ENCODE data around the gene MCF2L.
A peak's percentile ranks its signal among the peaks of the same experiment; 100 is the strongest.

MCF2L gene

GRCh38 chr13:112968380-112968909 is 569 bp upstream of the MCF2L start:
- Histone ChIP-seq H3K27me3 (ENCODE audit: control insufficient read depth, insufficient read depth, low read length) (peaks cover 20% of the 10 kb centered on the region), H3K9me3 (ENCODE audit: control insufficient read depth, low read depth, low read length) (no peaks in the 10 kb centered on the region), H3K27ac (ENCODE audit: low read length) (no peak overlapping the region), H3K4me3 (ENCODE audit: low read length) (peak overlapping the region; percentile 63), H3K9ac (ENCODE audit: low read length) (no peak overlapping the region), H3K4me1 (ENCODE audit: control insufficient read depth, low read depth, low read length) (peaks cover 5% of the 10 kb centered on the region), H3K36me3 (ENCODE audit: control insufficient read depth, low read depth, low read length) (no peaks in the 10 kb centered on the region)

DNA sequence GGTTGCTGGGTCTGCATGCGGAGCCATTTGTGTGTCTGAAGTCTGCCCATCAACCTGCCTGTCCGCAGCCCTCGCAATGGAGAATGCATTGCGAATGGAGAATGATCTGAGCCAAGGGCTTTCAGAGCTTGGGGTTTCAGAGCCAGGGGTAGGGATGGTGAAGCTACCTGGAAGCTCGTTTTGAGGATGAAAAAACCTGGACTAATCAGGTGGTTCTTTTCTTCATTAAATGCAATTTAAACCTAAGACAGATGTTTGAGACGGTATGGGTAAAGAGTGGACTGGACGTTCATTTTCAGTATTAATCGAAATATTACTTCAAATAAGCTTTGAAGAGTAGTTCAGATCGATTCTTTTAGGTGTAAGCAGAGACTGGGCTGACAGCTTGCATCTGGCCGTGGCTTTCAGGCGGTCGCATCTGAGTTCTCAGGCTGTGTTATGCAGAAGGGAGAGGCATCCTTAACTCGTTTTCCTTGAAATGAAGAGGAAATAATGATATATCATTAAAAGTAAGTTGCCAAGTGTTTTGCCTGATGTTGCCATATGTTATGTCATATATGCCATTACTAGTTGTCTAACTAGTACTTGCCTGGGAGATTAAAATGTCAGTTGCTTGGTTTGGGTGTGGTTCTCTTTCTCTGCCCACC is 801 bp downstream of the MCF2L start:
- peaks cover 5% of the 10 kb centered on the region for H3K4me1 ChIP-seq (ENCODE audit: control insufficient read depth, low read depth, low read length)
- H3K9ac ChIP-seq (ENCODE audit: low read length), result no peak overlapping the region
- H3K36me3 ChIP-seq (ENCODE audit: control insufficient read depth, low read depth, low read length), result no peaks in the 10 kb centered on the region
- H3K4me3 ChIP-seq (ENCODE audit: low read length), result peak overlapping the region; percentile 63
- no peaks in the 10 kb centered on the region for H3K9me3 ChIP-seq (ENCODE audit: control insufficient read depth, low read depth, low read length)
- peaks cover 20% of the 10 kb centered on the region for H3K27me3 ChIP-seq (ENCODE audit: control insufficient read depth, insufficient read depth, low read length)
- H3K27ac ChIP-seq (ENCODE audit: low read length), result no peak overlapping the region

DNA sequence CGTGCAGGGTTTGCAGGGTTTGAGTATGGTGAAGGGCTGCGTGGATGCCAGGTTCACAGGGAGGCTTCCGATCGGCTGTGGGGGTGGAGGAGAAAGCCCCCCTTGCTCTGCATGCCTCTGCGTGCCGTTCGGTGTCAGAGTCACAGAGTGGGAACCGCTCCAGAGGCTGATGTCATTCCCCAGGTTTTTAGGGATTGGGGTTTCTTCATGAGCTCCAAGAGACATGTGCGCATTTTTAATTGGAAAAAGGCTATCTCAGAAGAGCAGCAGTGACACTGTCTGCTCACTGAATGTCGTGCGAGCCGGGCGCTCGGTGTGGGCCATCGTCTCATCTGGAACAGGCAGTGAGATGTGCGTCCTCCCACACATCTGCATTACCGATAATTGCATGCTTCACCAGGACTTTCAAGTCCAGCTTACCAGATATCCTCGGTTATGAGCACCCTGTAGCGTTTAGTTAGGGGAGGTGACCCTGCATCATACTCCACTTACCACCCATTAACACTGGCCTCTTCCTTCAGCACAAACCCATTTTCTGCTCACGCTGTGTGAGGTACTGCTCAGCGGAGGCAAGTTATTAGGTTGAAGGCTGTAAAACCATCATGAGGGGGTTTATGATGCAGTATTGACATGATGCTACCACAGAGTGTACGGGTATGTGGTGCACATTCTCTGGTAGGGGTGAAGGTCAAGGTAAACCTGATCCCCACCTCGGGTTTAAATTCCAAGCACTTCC is 1.7 kb downstream of the MCF2L start:
- Histone ChIP-seq H3K36me3 (ENCODE audit: control insufficient read depth, low read depth, low read length) (no peaks in the 10 kb centered on the region), H3K27ac (ENCODE audit: low read length) (no peak overlapping the region), H3K27me3 (ENCODE audit: control insufficient read depth, insufficient read depth, low read length) (peaks cover 20% of the 10 kb centered on the region), H3K4me1 (ENCODE audit: control insufficient read depth, low read depth, low read length) (peaks cover 5% of the 10 kb centered on the region), H3K4me3 (ENCODE audit: low read length) (no peak overlapping the region), H3K9me3 (ENCODE audit: control insufficient read depth, low read depth, low read length) (no peaks in the 10 kb centered on the region), H3K9ac (ENCODE audit: low read length) (no peak overlapping the region)

DNA sequence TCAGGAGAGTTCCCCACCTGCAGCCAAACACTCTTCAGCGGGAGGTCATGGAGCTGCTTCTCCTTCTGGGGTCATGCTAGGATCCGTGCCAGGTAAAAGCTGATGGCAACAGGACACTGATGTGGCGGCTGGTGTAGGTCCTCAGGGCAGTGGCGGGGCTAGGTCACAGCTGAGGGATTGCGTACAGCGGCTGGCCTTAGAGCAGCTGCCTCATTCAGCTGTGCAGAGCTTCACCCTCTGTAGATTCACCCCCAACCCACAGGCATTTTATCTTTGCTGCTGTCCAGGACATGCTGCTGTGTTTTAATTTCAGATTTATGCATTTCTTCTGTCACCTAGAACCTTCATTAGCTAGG is 2.3 kb downstream of the MCF2L start:
- Histone ChIP-seq H3K27ac (ENCODE audit: low read length) (no peak overlapping the region), H3K4me1 (ENCODE audit: control insufficient read depth, low read depth, low read length) (peaks cover 5% of the 10 kb centered on the region), H3K9me3 (ENCODE audit: control insufficient read depth, low read depth, low read length) (no peaks in the 10 kb centered on the region), H3K4me3 (ENCODE audit: low read length) (no peak overlapping the region), H3K9ac (ENCODE audit: low read length) (no peak overlapping the region), H3K36me3 (ENCODE audit: control insufficient read depth, low read depth, low read length) (no peaks in the 10 kb centered on the region), H3K27me3 (ENCODE audit: control insufficient read depth, insufficient read depth, low read length) (peaks cover 20% of the 10 kb centered on the region)

- Histone ChIP-seq H3K27me3 (ENCODE audit: control insufficient read depth, insufficient read depth, low read length) (peaks cover 20% of the 10 kb centered on the region), H3K9ac (ENCODE audit: low read length) (no peak overlapping the region), H3K36me3 (ENCODE audit: control insufficient read depth, low read depth, low read length) (no peaks in the 10 kb centered on the region), H3K9me3 (ENCODE audit: control insufficient read depth, low read depth, low read length) (no peaks in the 10 kb centered on the region), H3K27ac (ENCODE audit: low read length) (no peak overlapping the region), H3K4me3 (ENCODE audit: low read length) (no peak overlapping the region), H3K4me1 (ENCODE audit: control insufficient read depth, low read depth, low read length) (peaks cover 5% of the 10 kb centered on the region)
Observed at GRCh38 chr13:112972258-112972657, 3.2 kb downstream of the MCF2L start.

- H3K9ac ChIP-seq (ENCODE audit: low read length), result no peak overlapping the region
- no peak overlapping the region for H3K4me3 ChIP-seq (ENCODE audit: low read length)
- H3K9me3 ChIP-seq (ENCODE audit: control insufficient read depth, low read depth, low read length), result no peaks in the 10 kb centered on the region
- no peaks in the 10 kb centered on the region for H3K36me3 ChIP-seq (ENCODE audit: control insufficient read depth, low read depth, low read length)
- no peak overlapping the region for H3K27ac ChIP-seq (ENCODE audit: low read length)
- peaks cover 5% of the 10 kb centered on the region for H3K4me1 ChIP-seq (ENCODE audit: control insufficient read depth, low read depth, low read length)
- peaks cover 20% of the 10 kb centered on the region for H3K27me3 ChIP-seq (ENCODE audit: control insufficient read depth, insufficient read depth, low read length)
Observed at GRCh38 chr13:112972867-112973576, 4.0 kb downstream of the MCF2L start.

DNA sequence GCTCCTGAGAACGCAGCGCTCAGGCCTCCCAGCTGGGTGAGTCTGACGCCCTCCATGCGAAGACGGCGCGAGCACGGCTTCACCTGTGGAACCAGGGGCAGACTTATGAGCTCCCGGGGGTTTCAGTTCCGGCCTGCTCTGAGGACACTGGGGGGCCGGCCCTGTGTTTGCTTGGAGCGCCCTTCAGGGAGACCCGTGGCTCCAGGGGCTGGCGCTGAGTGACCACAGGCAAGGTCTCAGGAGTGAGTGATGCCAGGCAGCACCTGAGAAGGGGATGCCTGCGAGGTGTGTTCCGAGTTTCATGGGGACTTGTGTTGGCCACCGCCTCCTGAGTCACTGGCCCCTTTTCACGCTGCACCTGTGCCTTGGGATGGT is 4.5 kb downstream of the MCF2L start:
- H3K36me3 ChIP-seq (ENCODE audit: control insufficient read depth, low read depth, low read length), result no peaks in the 10 kb centered on the region
- H3K4me1 ChIP-seq (ENCODE audit: control insufficient read depth, low read depth, low read length), result peaks cover 5% of the 10 kb centered on the region
- peaks cover 14% of the 10 kb centered on the region for H3K27me3 ChIP-seq (ENCODE audit: control insufficient read depth, insufficient read depth, low read length)
- no peak overlapping the region for H3K4me3 ChIP-seq (ENCODE audit: low read length)
- no peak overlapping the region for H3K9ac ChIP-seq (ENCODE audit: low read length)
- H3K9me3 ChIP-seq (ENCODE audit: control insufficient read depth, low read depth, low read length), result no peaks in the 10 kb centered on the region
- no peak overlapping the region for H3K27ac ChIP-seq (ENCODE audit: low read length)

- Histone ChIP-seq H3K27ac (ENCODE audit: low read length) (no peak overlapping the region), H3K4me3 (ENCODE audit: low read length) (no peak overlapping the region), H3K9ac (ENCODE audit: low read length) (no peak overlapping the region), H3K9me3 (ENCODE audit: control insufficient read depth, low read depth, low read length) (no peaks in the 10 kb centered on the region), H3K36me3 (ENCODE audit: control insufficient read depth, low read depth, low read length) (no peaks in the 10 kb centered on the region), H3K27me3 (ENCODE audit: control insufficient read depth, insufficient read depth, low read length) (peaks cover 14% of the 10 kb centered on the region), H3K4me1 (ENCODE audit: control insufficient read depth, low read depth, low read length) (peaks cover 5% of the 10 kb centered on the region)
Observed at GRCh38 chr13:112974125-112974524, 5.1 kb downstream of the MCF2L start.

GRCh38 chr13:112974671-112975070 is 5.7 kb downstream of the MCF2L start:
- Histone ChIP-seq H3K27me3 (ENCODE audit: control insufficient read depth, insufficient read depth, low read length) (peaks cover 9% of the 10 kb centered on the region), H3K9me3 (ENCODE audit: control insufficient read depth, low read depth, low read length) (no peaks in the 10 kb centered on the region), H3K4me1 (ENCODE audit: control insufficient read depth, low read depth, low read length) (peaks cover 2% of the 10 kb centered on the region), H3K9ac (ENCODE audit: low read length) (no peak overlapping the region), H3K27ac (ENCODE audit: low read length) (no peak overlapping the region), H3K4me3 (ENCODE audit: low read length) (no peak overlapping the region), H3K36me3 (ENCODE audit: control insufficient read depth, low read depth, low read length) (no peaks in the 10 kb centered on the region)

GRCh38 chr13:112975401-112975939 is 6.5 kb downstream of the MCF2L start:
- no peak overlapping the region for H3K4me3 ChIP-seq (ENCODE audit: low read length)
- no peaks in the 10 kb centered on the region for H3K36me3 ChIP-seq (ENCODE audit: control insufficient read depth, low read depth, low read length)
- no peak overlapping the region for H3K9ac ChIP-seq (ENCODE audit: low read length)
- no peaks in the 10 kb centered on the region for H3K9me3 ChIP-seq (ENCODE audit: control insufficient read depth, low read depth, low read length)
- peaks cover 1% of the 10 kb centered on the region for H3K27me3 ChIP-seq (ENCODE audit: control insufficient read depth, insufficient read depth, low read length)
- no peaks in the 10 kb centered on the region for H3K4me1 ChIP-seq (ENCODE audit: control insufficient read depth, low read depth, low read length)
- H3K27ac ChIP-seq (ENCODE audit: low read length), result no peak overlapping the region

- no peak overlapping the region for H3K4me3 ChIP-seq (ENCODE audit: low read length)
- H3K4me1 ChIP-seq (ENCODE audit: control insufficient read depth, low read depth, low read length), result no peaks in the 10 kb centered on the region
- H3K36me3 ChIP-seq (ENCODE audit: control insufficient read depth, low read depth, low read length), result no peaks in the 10 kb centered on the region
- H3K9me3 ChIP-seq (ENCODE audit: control insufficient read depth, low read depth, low read length), result no peaks in the 10 kb centered on the region
- H3K27me3 ChIP-seq (ENCODE audit: control insufficient read depth, insufficient read depth, low read length), result no peaks in the 10 kb centered on the region
- H3K27ac ChIP-seq (ENCODE audit: low read length), result no peak overlapping the region
- no peak overlapping the region for H3K9ac ChIP-seq (ENCODE audit: low read length)
Observed at GRCh38 chr13:112976526-112976925, 7.5 kb downstream of the MCF2L start.

All from iPS-18a (cell line).